Measurements from ENCODE around the gene AGR2. TPM values are rescaled to one million over a fixed set of nuclear protein-coding genes. Genes with fewer than 3 reads are reported as not detected.

Gene AGR2
- total RNA-seq, 1 experiment from 2014 or later = 76.1 TPM

GRCh38 chr7:16838386-16838785, 33.6 kb upstream of the AGR2 start:
- CTCF ChIA-PET = interaction anchor here (0.6 kb wide), 1 partner anchor 79 kb away, joined by 4 read pairs; no protein-coding TSS in a partner anchor

GRCh38 chr7:16836481-16836880, 31.7 kb upstream of the AGR2 start:
- H3K4me3 ChIP-seq = no peak overlapping the region
- no peaks in the 10 kb centered on the region for H3K4me1 ChIP-seq (replicated peaks; ENCODE audit: insufficient read depth)
- no peak for TF ChIP-seq CTCF (conservative IDR thresholded peaks at IDR 0.05)
- BruUV-seq (replicated peaks) = no TSS peak
- no peaks in the 10 kb centered on the region for H3K36me3 ChIP-seq (ENCODE audit: low read depth)
- no peaks in the 10 kb centered on the region for H3K27me3 ChIP-seq (ENCODE audit: insufficient read depth, low read depth)
- H3K9me3 ChIP-seq (ENCODE audit: insufficient read depth, low read depth) = peaks cover 12% of the 10 kb centered on the region; the same call in 1 of the 2 replicates
- H3K27ac ChIP-seq = no peak overlapping the region
- H3K4me2 ChIP-seq = no peak overlapping the region
- no peaks in the 10 kb centered on the region for H3K79me2 ChIP-seq (ENCODE audit: low read depth)
- H4K20me1 ChIP-seq (ENCODE audit: insufficient read depth) = no peaks in the 10 kb centered on the region
- H3F3A ChIP-seq (ENCODE audit: insufficient read depth, low read depth) = no peaks in the 10 kb centered on the region
- H2AFZ ChIP-seq = no peak overlapping the region
- ChIA-PET POLR2A (ENCODE audit: unreplicated experiment) (no interaction called here), CTCF (no interaction called here)
- no peak for DNase-seq
- H3K9me2 ChIP-seq (ENCODE audit: insufficient read depth) = no peaks in the 10 kb centered on the region
- intact Hi-C loops (cut with micrococcal nuclease; ENCODE audit: unreplicated experiment) = no loop called here

More at GRCh38 chr7:16838386-16838785, 33.6 kb upstream of the AGR2 start:
- H3K4me1 ChIP-seq (replicated peaks; ENCODE audit: insufficient read depth) = no peaks in the 10 kb centered on the region
- no peaks in the 10 kb centered on the region for H3K9me2 ChIP-seq (ENCODE audit: insufficient read depth)
- no peaks in the 10 kb centered on the region for H3K36me3 ChIP-seq (ENCODE audit: low read depth)
- no peaks in the 10 kb centered on the region for H3K79me2 ChIP-seq (ENCODE audit: low read depth)
- TF ChIP-seq EZH2 (IDR thresholded peaks at IDR 0.05; ENCODE audit: low read depth) (no peak), CTCF (conservative IDR thresholded peaks at IDR 0.05) (no peak)
- H4K20me1 ChIP-seq (ENCODE audit: insufficient read depth) = no peaks in the 10 kb centered on the region
- H3K27ac ChIP-seq = no peak overlapping the region
- intact Hi-C loops (cut with micrococcal nuclease; ENCODE audit: unreplicated experiment) = no loop called here
- no peak overlapping the region for H3K4me2 ChIP-seq
- BruUV-seq (replicated peaks) = no TSS peak
- no peak overlapping the region; the same call in 1 of the 2 replicates for H2AFZ ChIP-seq
- POLR2A ChIA-PET (ENCODE audit: unreplicated experiment) = interaction anchor here (0.5 kb wide), 1 partner anchor 15 kb away, joined by 6 read pairs; no protein-coding TSS in a partner anchor
- H3K4me3 ChIP-seq = no peak overlapping the region
- DNase-seq = no peak
- H3F3A ChIP-seq (ENCODE audit: insufficient read depth, low read depth) = no peaks in the 10 kb centered on the region
- H3K9me3 ChIP-seq (ENCODE audit: insufficient read depth, low read depth) = peaks cover 12% of the 10 kb centered on the region; the same call in 1 of the 2 replicates
- no peaks in the 10 kb centered on the region for H3K27me3 ChIP-seq (ENCODE audit: insufficient read depth, low read depth)

- H3K9me2 ChIP-seq (ENCODE audit: insufficient read depth) = no peaks in the 10 kb centered on the region
- ChIA-PET CTCF (no interaction called here), POLR2A (ENCODE audit: unreplicated experiment) (no interaction called here)
Measured at GRCh38 chr7:16833373-16833772, 28.6 kb upstream of the AGR2 start.

More at GRCh38 chr7:16833373-16833772, 28.6 kb upstream of the AGR2 start:
- BruUV-seq (replicated peaks) = no TSS peak
- Histone ChIP-seq H3K79me2 (ENCODE audit: low read depth) (no peaks in the 10 kb centered on the region), H2AFZ (no peak overlapping the region), H3K36me3 (ENCODE audit: low read depth) (no peaks in the 10 kb centered on the region), H3K27ac (no peak overlapping the region), H3K4me3 (no peak overlapping the region), H3K27me3 (ENCODE audit: insufficient read depth, low read depth) (no peaks in the 10 kb centered on the region), H3F3A (ENCODE audit: insufficient read depth, low read depth) (no peaks in the 10 kb centered on the region), H3K4me2 (no peak overlapping the region), H3K4me1 (replicated peaks; ENCODE audit: insufficient read depth) (no peaks in the 10 kb centered on the region), H4K20me1 (ENCODE audit: insufficient read depth) (no peaks in the 10 kb centered on the region), H3K9me3 (ENCODE audit: insufficient read depth, low read depth) (peaks cover 12% of the 10 kb centered on the region; the same call in 1 of the 2 replicates)
- no peak for DNase-seq
- TF ChIP-seq CTCF (conservative IDR thresholded peaks at IDR 0.05) (no peak), EZH2 (IDR thresholded peaks at IDR 0.05; ENCODE audit: low read depth) (no peak)
- intact Hi-C loops (cut with micrococcal nuclease; ENCODE audit: unreplicated experiment) = no loop called here

All from PC-9 (cell line).